Limb (tissue), 2 donors: ENCODE data around the gene KCNJ6.

ENCODE experiments used
- DNase-seq, 2 donors: peaks; one replicate each; pipeline ENCODE4 v3.0.0-alpha.2; 2016; ENCODE audit errors: extremely low spot score in 2 of 2

Gene KCNJ6

GRCh38 chr21:37866027-37866426 is 50.2 kb downstream of the KCNJ6 start:
- no peak for DNase-seq

GRCh38 chr21:37865156-37865555 is 51.1 kb downstream of the KCNJ6 start:
- DNase-seq, result no peak

GRCh38 chr21:37863842-37864241 is 52.4 kb downstream of the KCNJ6 start:
- DNase-seq, result no peak

- no peak for DNase-seq
Observed at GRCh38 chr21:37862536-37862935, 53.7 kb downstream of the KCNJ6 start.

GRCh38 chr21:37861561-37861960 is 54.7 kb downstream of the KCNJ6 start:
- DNase-seq, result no peak

- no peak for DNase-seq
Observed at GRCh38 chr21:37860416-37860815, 55.8 kb downstream of the KCNJ6 start.

GRCh38 chr21:37855647-37856625 is 60.3 kb downstream of the KCNJ6 start:
- DNase-seq, result peak; percentile 13 to 39

GRCh38 chr21:37855271-37855646 is 61.0 kb downstream of the KCNJ6 start:
- no peak for DNase-seq

- no peak for DNase-seq
Observed at GRCh38 chr21:37849506-37850102, 66.7 kb downstream of the KCNJ6 start.

- DNase-seq, result no peak
Observed at GRCh38 chr21:37848721-37849490, 67.4 kb downstream of the KCNJ6 start.

GRCh38 chr21:37845535-37845934 is 70.7 kb downstream of the KCNJ6 start:
- DNase-seq, result no peak

GRCh38 chr21:37843191-37843590 is 73.1 kb downstream of the KCNJ6 start:
- no peak for DNase-seq

GRCh38 chr21:37842163-37842919 is 73.9 kb downstream of the KCNJ6 start:
- DNase-seq, result no peak

GRCh38 chr21:37837381-37837780 is 78.9 kb downstream of the KCNJ6 start:
- no peak for DNase-seq

- no peak for DNase-seq
Observed at GRCh38 chr21:37835481-37835880, 80.8 kb downstream of the KCNJ6 start.

- no peak for DNase-seq
Observed at GRCh38 chr21:37833301-37833700, 83.0 kb downstream of the KCNJ6 start.

- no peak for DNase-seq
Observed at GRCh38 chr21:37829447-37829846, 86.8 kb downstream of the KCNJ6 start.

GRCh38 chr21:37828991-37829390 is 87.3 kb downstream of the KCNJ6 start:
- DNase-seq, result no peak

GRCh38 chr21:37828556-37828955 is 87.7 kb downstream of the KCNJ6 start:
- no peak for DNase-seq

GRCh38 chr21:37827913-37828312 is 88.3 kb downstream of the KCNJ6 start:
- no peak for DNase-seq

GRCh38 chr21:37821786-37822450 is 94.3 kb downstream of the KCNJ6 start:
- DNase-seq, result no peak
